HCT116 (cell line): ENCODE data around the gene LRRC74A. TPM values are rescaled to one million over a fixed set of nuclear protein-coding genes. Genes with fewer than 3 reads are reported as not detected.

Experiments
- ATAC-seq: fragments of 200-7000 bp; cut with Tn5 transposase; 2 replicates; pipeline ENCODE4 v1.9.1; 2020; ENCODE audit warnings: mild to moderate bottlenecking, moderate library complexity
- BruUV-seq: library from RNA; stranded (reverse); fragments of 400-500 nt; replicated peaks from 2 replicates; lab custom pipeline; 2021; lab: Mats Ljungman, UMichigan
- CTCF ChIA-PET: fragments of 300-600 bp; sonication (Branson Sonifier 250); formaldehyde crosslinking; loops from one replicate; lab custom pipeline; 2021; ENCODE audit warnings: antibody characterized with exemption; lab: Charles Lee
- POLR2A ChIA-PET: fragments of 300-600, 350-600 bp; sonication (Branson Sonifier 250); formaldehyde crosslinking; loops from one replicate; lab custom pipeline; 2021; ENCODE audit warnings: antibody characterized with exemption; lab: Charles Lee
- RAD21 ChIA-PET, 2 experiments: fragments of 300-600 bp; sonication (Branson Sonifier 250); formaldehyde crosslinking; loops; one replicate each; lab custom pipeline; 2023; ENCODE audit warnings: low total read pairs in 2 of 2; ENCODE audit not compliant: uncharacterized antibody in 2 of 2, unreplicated experiment in 2 of 2, low non-redundant PET in 1 of 2; lab: Charles Lee
- DNase-seq: peaks from one replicate; pipeline ENCODE4 v3.0.0-alpha.2; 2010; ENCODE audit warnings: low read depth, low spot score
- H2AFZ ChIP-seq: fragments of 200-600 bp; shearing (Covaris generic), sonication (generic); 2 replicates; pipeline ENCODE4 v1.6.1; 2017; ENCODE audit warnings: low read depth, mixed run types, mixed read lengths, antibody characterized with exemption, low read length; ENCODE audit not compliant: poor library complexity, severe bottlenecking
- H3K27ac ChIP-seq: 2 replicates; pipeline ENCODE4 v1.5.1; 2012; ENCODE audit warnings: low read depth, low read length
- H3K27me3 ChIP-seq: fragments of 200-600 bp; sonication (generic); 2 replicates; pipeline ENCODE4 v1.6.1; 2016; ENCODE audit warnings: mixed run types, low read length, mixed read lengths; ENCODE audit not compliant: insufficient read depth
- H3K36me3 ChIP-seq, 2 experiments: fragments of 200-500 bp in 1 of 2; fragments of 200-600 bp in 1 of 2; sonication (Bioruptor generic) in 1 of 2; sonication (generic) in 1 of 2; 2 replicates each; pipeline versions ENCODE4 v1.5.1 to v1.6.1; 2014 to 2016; ENCODE audit warnings: low read length in 2 of 2, inconsistent platforms in 1 of 2, mixed read lengths in 1 of 2, mixed run types in 1 of 2; ENCODE audit not compliant: insufficient read depth in 2 of 2, control insufficient read depth in 1 of 2
- H3K4me1 ChIP-seq, 2 experiments: fragments of 200-600 bp in 1 of 2; sonication (generic) in 1 of 2; 2 replicates each; pipeline versions ENCODE4 v1.5.1 to v1.6.1; 2012 to 2017; ENCODE audit warnings: low read length in 2 of 2, inconsistent platforms in 1 of 2, mild to moderate bottlenecking in 1 of 2, mixed read lengths in 1 of 2, mixed run types in 1 of 2, moderate library complexity in 1 of 2; ENCODE audit not compliant: insufficient read depth in 2 of 2, control insufficient read depth in 1 of 2
- H3K4me2 ChIP-seq: fragments of 200-600 bp; sonication (generic); 2 replicates; pipeline ENCODE4 v1.6.1; 2017; ENCODE audit warnings: mixed run types, low read length, mixed read lengths
- H3K4me3 ChIP-seq, 2 experiments: fragments of 200-600 bp in 1 of 2; sonication (generic) in 1 of 2; replicated peaks in 1 of 2; 2 replicates each; pipeline ENCODE4 v1.5.1; 2011 to 2016; ENCODE audit warnings: low read length in 2 of 2, control low read depth in 1 of 2, low read depth in 1 of 2, mild to moderate bottlenecking in 1 of 2, mixed read lengths in 1 of 2, mixed run types in 1 of 2
- H3K79me2 ChIP-seq: fragments of 200-600 bp; sonication (generic); 2 replicates; pipeline ENCODE4 v1.6.1; 2017; ENCODE audit warnings: mild to moderate bottlenecking, mixed run types, low read length, moderate library complexity, mixed read lengths; ENCODE audit not compliant: insufficient read depth
- H3K9ac ChIP-seq: fragments of 200-600 bp; sonication (generic); 2 replicates; pipeline ENCODE4 v1.6.1; 2016; ENCODE audit warnings: low read length, mixed read lengths
- H3K9me2 ChIP-seq: fragments of 200-600 bp; sonication (generic), shearing (Covaris generic); 2 replicates; pipeline ENCODE4 v1.6.1; 2017; ENCODE audit warnings: mixed run types, mild to moderate bottlenecking, moderate library complexity; ENCODE audit not compliant: insufficient read depth
- H3K9me3 ChIP-seq, 2 experiments: fragments of 200-500 bp in 1 of 2; fragments of 200-600 bp in 1 of 2; sonication (Bioruptor generic) in 1 of 2; sonication (generic) in 1 of 2; 2 replicates each; pipeline ENCODE4 v1.6.1; 2014 to 2017; ENCODE audit warnings: low read length in 2 of 2, mixed read lengths in 2 of 2, inconsistent platforms in 1 of 2, low read depth in 1 of 2, mild to moderate bottlenecking in 1 of 2, mixed run types in 1 of 2, moderate library complexity in 1 of 2; ENCODE audit not compliant: control insufficient read depth in 1 of 2, insufficient read depth in 1 of 2
- H4K20me1 ChIP-seq: fragments of 200-600 bp; sonication (generic), shearing (Covaris generic); 2 replicates; pipeline ENCODE4 v1.6.1; 2017; ENCODE audit warnings: mixed run types, mild to moderate bottlenecking, moderate library complexity; ENCODE audit not compliant: insufficient read depth
- JUND ChIP-seq: IDR thresholded peaks from 2 replicates; pipeline ENCODE4 v1.6.1; 2012
- POLR2AphosphoS5 ChIP-seq: IDR thresholded peaks from 2 replicates; pipeline ENCODE4 v1.6.1; 2011; ENCODE audit warnings: mild to moderate bottlenecking, low read depth, low read length, moderate library complexity
- SIN3A ChIP-seq: IDR thresholded peaks from 2 replicates; pipeline ENCODE4 v1.6.1; 2012; ENCODE audit warnings: low read depth
- SP1 ChIP-seq: IDR thresholded peaks from 2 replicates; pipeline ENCODE4 v1.6.1; 2012; ENCODE audit warnings: low read depth
- TCF7L2 ChIP-seq: IDR thresholded peaks from 2 replicates; pipeline ENCODE4 v1.7.0; 2011; ENCODE audit warnings: borderline replicate concordance, inconsistent platforms; ENCODE audit not compliant: insufficient read depth, insufficient read length; ENCODE audit errors: extremely low read depth
- YY1 ChIP-seq: IDR thresholded peaks from 2 replicates; pipeline ENCODE4 v1.6.1; 2011; ENCODE audit warnings: low read length, low read depth, moderate library complexity, mild to moderate bottlenecking; ENCODE audit not compliant: insufficient replicate concordance; ENCODE audit errors: extremely low read depth
- ZFX ChIP-seq: fragments of 450-650 bp; IDR thresholded peaks from 2 replicates; pipeline ENCODE4 v1.6.1; 2017
- intact Hi-C: fragments of 100-400 bp; cut with micrococcal nuclease; formaldehyde crosslinking; loops from 2 replicates; pipeline ENCODE4 v1.10.0; 2022
- total RNA-seq: library from RNA; stranded (reverse); gene quantifications from one replicate; pipeline ENCODE4 v1.2.1, GENCODE V29; 2021; ENCODE audit not compliant: unreplicated experiment
- TF ChIP-seq, protein P1 (sequence below), 3 experiments: fragments of 200-600 bp in 1 of 3; sonication (generic) in 1 of 3; IDR thresholded peaks in 2 of 3; conservative IDR thresholded peaks in 1 of 3; 2 replicates each; pipeline ENCODE4 v1.5.1; 2012 to 2017; ENCODE audit warnings: low read depth in 2 of 3, low read length in 2 of 3, antibody characterized with exemption in 1 of 3, borderline replicate concordance in 1 of 3, control low read depth in 1 of 3, mild to moderate bottlenecking in 1 of 3, mixed read lengths in 1 of 3, mixed run types in 1 of 3, moderate library complexity in 1 of 3; ENCODE audit not compliant: insufficient read depth in 1 of 3

The LRRC74A gene
- total RNA-seq, 1 experiment from 2014 or later = not detected

DNA sequence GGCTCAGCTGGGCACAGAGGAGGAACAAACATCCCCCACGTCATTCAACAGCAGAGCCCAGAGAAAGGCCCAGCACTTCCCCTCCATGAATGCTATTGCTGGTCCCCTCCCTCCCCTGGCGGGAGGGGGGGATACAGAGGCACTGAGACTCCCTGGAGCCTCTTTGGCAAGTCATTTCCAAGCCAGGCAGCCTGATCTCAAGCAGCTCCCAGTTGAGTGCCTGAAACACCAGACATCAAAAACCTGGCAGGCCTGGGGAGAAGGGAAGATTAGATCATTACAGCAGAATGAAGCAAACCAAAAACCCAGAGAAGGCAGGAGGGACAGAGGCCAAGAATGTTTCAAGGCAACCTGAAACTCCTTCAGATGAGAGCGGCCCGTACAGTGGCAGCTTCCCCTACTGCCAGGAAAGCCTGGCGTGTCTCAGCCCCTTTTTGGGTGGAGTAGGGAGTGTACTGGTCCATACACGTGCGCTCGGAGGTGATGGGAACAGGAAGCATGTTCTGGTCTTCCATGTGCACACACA lies 92.1 kb downstream of the LRRC74A start:
- CTCF ChIA-PET = interaction anchor here (0.6 to 4.2 kb wide), 18 partner anchors 14 to 152 kb away, joined by 3 to 28 read pairs (median 4); partner anchors contain the start of gene IRF2BPL
- RAD21 ChIA-PET = interaction anchor here (1.1 to 1.9 kb wide), 7 partner anchors 35 to 142 kb away, joined by 3 to 7 read pairs (median 4); no protein-coding TSS in a partner anchor
- Histone ChIP-seq H3K9me2 (no peaks in the 10 kb centered on the region), H3K36me3 (no peaks in the 10 kb centered on the region), H2AFZ (no peak overlapping the region), H3K9me3 (no peaks in the 10 kb centered on the region), H3K79me2 (no peaks in the 10 kb centered on the region), H3K27me3 (no peaks in the 10 kb centered on the region), H3K4me1 (peaks cover 68 to 74% of the 10 kb centered on the region in 2 experiments), H3K4me2 (peak overlapping the region; percentile 79), H4K20me1 (no peaks in the 10 kb centered on the region), H3K27ac (peak overlapping the region; percentile 99), H3K4me3 (peak overlapping the region in 1 of 2 experiments; percentile 30; a peak in 1 of 4 replicates), H3K9ac (peak overlapping the region; percentile 66)
- no peak for DNase-seq
- ATAC-seq = peak; percentile 43
- BruUV-seq = no TSS peak
- TF ChIP-seq SIN3A (no peak), TCF7L2 (peak; percentile 67)
- POLR2A ChIA-PET = interaction anchor here (0.8 to 3.6 kb wide), 14 partner anchors 14 to 141 kb away, joined by 3 to 20 read pairs (median 6); no protein-coding TSS in a partner anchor
- intact Hi-C loops = loop anchor here (1.0 to 10.0 kb wide), 3 partner anchors 28 to 106 kb away; partner anchors contain the start of gene IRF2BPL

DNA sequence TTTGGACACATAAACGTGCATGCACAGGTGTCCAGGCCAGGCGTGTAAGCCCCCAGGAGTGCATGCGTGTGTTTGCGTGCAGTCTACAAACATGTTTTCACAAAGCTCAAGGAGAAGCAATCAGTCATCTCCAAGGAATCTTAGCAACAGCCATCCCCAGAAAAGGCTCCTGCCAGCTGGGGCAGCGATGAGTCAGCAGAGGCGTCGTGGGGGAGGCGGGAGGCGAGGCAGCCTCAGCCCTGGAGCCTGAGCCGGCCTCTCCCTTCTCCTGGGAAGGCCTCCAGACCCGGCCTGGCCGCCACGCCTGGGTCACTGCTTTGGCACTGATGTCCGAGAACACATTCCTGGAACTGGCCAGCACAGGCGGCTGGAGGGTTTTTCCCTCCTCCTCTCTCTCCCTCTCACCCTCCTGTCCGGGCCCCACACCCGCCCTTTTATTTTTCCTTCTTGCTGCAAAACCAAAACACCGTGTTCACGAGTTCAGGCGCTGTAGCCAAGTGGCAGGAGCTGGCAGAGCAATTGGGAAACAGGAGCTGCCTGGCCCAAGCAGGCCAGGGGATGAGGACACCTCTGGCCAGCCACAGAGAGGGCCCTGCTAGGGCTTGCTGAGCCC lies 92.7 kb downstream of the LRRC74A start:
- Histone ChIP-seq H3K4me1 (peaks cover 62 to 70% of the 10 kb centered on the region in 2 experiments), H3K27me3 (no peaks in the 10 kb centered on the region), H3K27ac (peak overlapping the region; percentile 99), H3K9me2 (no peaks in the 10 kb centered on the region), H3K4me3 (peak overlapping the region; percentile 4 to 30; a peak in 2 of 4 replicates), H3K9ac (peak overlapping the region; percentile 66), H4K20me1 (no peaks in the 10 kb centered on the region), H3K36me3 (no peaks in the 10 kb centered on the region), H3K4me2 (peak overlapping the region; percentile 79), H2AFZ (no peak overlapping the region), H3K9me3 (no peaks in the 10 kb centered on the region), H3K79me2 (no peaks in the 10 kb centered on the region)
- intact Hi-C loops = loop anchor here (1.0 to 10.0 kb wide), 3 partner anchors 28 to 106 kb away; partner anchors contain the start of gene IRF2BPL
- POLR2A ChIA-PET = interaction anchor here (0.6 to 3.6 kb wide), 13 partner anchors 14 to 152 kb away, joined by 3 to 20 read pairs (median 6); no protein-coding TSS in a partner anchor
- peak; percentile 76 for TF ChIP-seq POLR2AphosphoS5
- TF ChIP-seq ZFX = peak; percentile 71
- TF ChIP-seq JUND = no peak
- peak; percentile 53 for TF ChIP-seq YY1
- no peak for TF ChIP-seq SP1
- TF ChIP-seq, protein P1, sequence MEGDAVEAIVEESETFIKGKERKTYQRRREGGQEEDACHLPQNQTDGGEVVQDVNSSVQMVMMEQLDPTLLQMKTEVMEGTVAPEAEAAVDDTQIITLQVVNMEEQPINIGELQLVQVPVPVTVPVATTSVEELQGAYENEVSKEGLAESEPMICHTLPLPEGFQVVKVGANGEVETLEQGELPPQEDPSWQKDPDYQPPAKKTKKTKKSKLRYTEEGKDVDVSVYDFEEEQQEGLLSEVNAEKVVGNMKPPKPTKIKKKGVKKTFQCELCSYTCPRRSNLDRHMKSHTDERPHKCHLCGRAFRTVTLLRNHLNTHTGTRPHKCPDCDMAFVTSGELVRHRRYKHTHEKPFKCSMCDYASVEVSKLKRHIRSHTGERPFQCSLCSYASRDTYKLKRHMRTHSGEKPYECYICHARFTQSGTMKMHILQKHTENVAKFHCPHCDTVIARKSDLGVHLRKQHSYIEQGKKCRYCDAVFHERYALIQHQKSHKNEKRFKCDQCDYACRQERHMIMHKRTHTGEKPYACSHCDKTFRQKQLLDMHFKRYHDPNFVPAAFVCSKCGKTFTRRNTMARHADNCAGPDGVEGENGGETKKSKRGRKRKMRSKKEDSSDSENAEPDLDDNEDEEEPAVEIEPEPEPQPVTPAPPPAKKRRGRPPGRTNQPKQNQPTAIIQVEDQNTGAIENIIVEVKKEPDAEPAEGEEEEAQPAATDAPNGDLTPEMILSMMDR (IDR thresholded peaks at IDR 0.05 in 2 of 3, conservative IDR thresholded peaks at IDR 0.05 in 1 of 3; ENCODE audit: borderline replicate concordance in 1 of 3, insufficient read depth in 1 of 3, low read depth in 2 of 3, low read length in 2 of 3) = 0 out of 6 replicates have a peak, but pooled peaks of 1 of the 3 experiments have one; percentile 15
- CTCF ChIA-PET = interaction anchor here (0.6 to 4.2 kb wide), 18 partner anchors 14 to 150 kb away, joined by 3 to 28 read pairs (median 4); partner anchors contain the start of gene IRF2BPL
- peak; percentile 75 for ATAC-seq
- RAD21 ChIA-PET = interaction anchor here (0.6 to 1.9 kb wide), 8 partner anchors 26 to 141 kb away, joined by 3 to 6 read pairs (median 3); no protein-coding TSS in a partner anchor
- peak; percentile 73 for DNase-seq
- BruUV-seq = no TSS peak
